HepG2 (cell line): Measurements from ENCODE around the gene UGT1A4. TPM values are rescaled to one million over a fixed set of nuclear protein-coding genes. Genes with fewer than 3 reads are reported as not detected.

Source experiments
- ATAC-seq: fragments of 200-7000 bp; cut with Tn5 transposase; 3 replicates; pipeline ENCODE4 v1.9.1; 2020; ENCODE audit warnings: mild to moderate bottlenecking, moderate library complexity
- BruUV-seq: library from RNA; stranded (reverse); fragments of 400-500 nt; replicated peaks from 2 replicates; lab custom pipeline; 2021; lab: Mats Ljungman, UMichigan
- CTCF ChIA-PET: fragments of 300-600 bp; formaldehyde crosslinking; extraction: SDS; loops from one replicate; lab custom pipeline; 2021; ENCODE audit warnings: low total read pairs, inconsistent platforms, low intra/inter-chr PET ratio; lab: Yijun Ruan, JAX
- POLR2A ChIA-PET: fragments of 350-600 bp; sonication (Branson Sonifier 250); formaldehyde crosslinking; loops from one replicate; lab custom pipeline; 2020; ENCODE audit warnings: antibody characterized with exemption, inconsistent platforms; lab: Yijun Ruan, JAX
- DNase-seq: peaks from one replicate; pipeline ENCODE4 v3.0.0-alpha.2; 2015; ENCODE audit warnings: low spot score
- FAIRE-seq: peaks from 3 replicates; lab custom pipeline; 2011; peaks lifted over from hg19 to GRCh38; lab: Jason Lieb, UNC
- H2AFZ ChIP-seq: one replicate; pipeline ENCODE4 v1.6.1; 2011; ENCODE audit warnings: low read length, inconsistent platforms
- H3K27ac ChIP-seq: fragments of 300-600 bp; 3 replicates; pipeline ENCODE4 v1.8.0; 2011; ENCODE audit warnings: mixed run types, mild to moderate bottlenecking, mixed read lengths, low read length, inconsistent platforms; ENCODE audit not compliant: insufficient read depth; ENCODE audit errors: extremely low read length
- H3K27me3 ChIP-seq, 2 experiments: fragments of 200-600 bp in 1 of 2; 2 replicates in 1 of 2; 3 replicates in 1 of 2; pipeline versions ENCODE4 v1.6.0 to v1.8.0; 2011; ENCODE audit warnings: low read length in 2 of 2, mild to moderate bottlenecking in 2 of 2, moderate library complexity in 2 of 2, inconsistent platforms in 1 of 2; ENCODE audit not compliant: insufficient read depth in 2 of 2, control insufficient read depth in 1 of 2
- H3K36me3 ChIP-seq, 2 experiments: fragments of 200-600 bp in 1 of 2; replicated peaks in 1 of 2; 2 replicates in 1 of 2; 3 replicates in 1 of 2; pipeline versions ENCODE4 v1.5.1 to v1.8.0; 2011; ENCODE audit warnings: low read length in 2 of 2, inconsistent platforms in 1 of 2; ENCODE audit not compliant: insufficient read depth in 2 of 2, control insufficient read depth in 1 of 2
- H3K4me1 ChIP-seq: 2 replicates; pipeline ENCODE4 v1.5.1; 2012; ENCODE audit warnings: low read length, inconsistent platforms; ENCODE audit not compliant: insufficient read depth
- H3K4me2 ChIP-seq: 2 replicates; pipeline ENCODE4 v1.6.0; 2011; ENCODE audit warnings: low read depth, low read length, inconsistent platforms
- H3K4me3 ChIP-seq, 3 experiments: fragments of 200-600 bp in 1 of 3; sonication (generic), shearing (Covaris generic) in 1 of 3; replicated peaks in 1 of 3; 2 replicates each; pipeline ENCODE4 v1.5.1; 2011 to 2016; ENCODE audit warnings: low read length in 3 of 3, inconsistent platforms in 2 of 3, low read depth in 2 of 3, mild to moderate bottlenecking in 2 of 3, control low read depth in 1 of 3, mixed read lengths in 1 of 3; ENCODE audit not compliant: insufficient read depth in 1 of 3
- H3K79me2 ChIP-seq: one replicate; pipeline ENCODE4 v1.6.1; 2011; ENCODE audit warnings: low read length, inconsistent platforms; ENCODE audit not compliant: insufficient read depth
- H3K9ac ChIP-seq: 2 replicates; pipeline ENCODE4 v1.6.0; 2011; ENCODE audit warnings: mild to moderate bottlenecking, low read depth, low read length, inconsistent platforms; ENCODE audit not compliant: insufficient read depth
- H3K9me3 ChIP-seq: 2 replicates; pipeline ENCODE4 v1.5.1; 2012; ENCODE audit warnings: mild to moderate bottlenecking, low read length
- H4K20me1 ChIP-seq: 2 replicates; pipeline ENCODE4 v1.6.0; 2011; ENCODE audit warnings: inconsistent platforms, mild to moderate bottlenecking, low read length, moderate library complexity; ENCODE audit not compliant: insufficient read depth
- IKZF1 ChIP-seq: fragments of 450-650 bp; IDR thresholded peaks from 2 replicates; pipeline ENCODE4 v1.7.1; 2016
- MEF2D ChIP-seq: sonication (generic); formaldehyde crosslinking; IDR thresholded peaks from 2 replicates; pipeline ENCODE4 v1.5.1; 2020; ENCODE audit warnings: mild to moderate bottlenecking, missing genetic modification reagents
- MEIS2 ChIP-seq: sonication (generic); formaldehyde crosslinking; IDR thresholded peaks from 2 replicates; pipeline ENCODE4 v1.9.0; 2021; ENCODE audit warnings: mild to moderate bottlenecking, missing genetic modification reagents
- MTA1 ChIP-seq: sonication (generic); formaldehyde crosslinking; IDR thresholded peaks from 2 replicates; pipeline ENCODE4 v1.4.0; 2020; ENCODE audit warnings: missing genetic modification reagents, mild to moderate bottlenecking, borderline replicate concordance
- PHB2 ChIP-seq: fragments of 450-650 bp; IDR thresholded peaks from 2 replicates; pipeline ENCODE4 v1.6.1; 2018; ENCODE audit not compliant: partially characterized antibody
- RFX5 ChIP-seq: IDR thresholded peaks from 2 replicates; pipeline ENCODE4 v1.6.1; 2011; ENCODE audit warnings: low read depth, low read length, improper control_type of control experiment
- SYNCRIP ChIP-seq: fragments of 200-400 bp; formaldehyde crosslinking; IDR thresholded peaks from 2 replicates; pipeline ENCODE4 v1.6.1; 2018; ENCODE audit warnings: mild to moderate bottlenecking, low read depth, low read length; ENCODE audit not compliant: insufficient read depth
- ZNF430 ChIP-seq: sonication (generic); formaldehyde crosslinking; IDR thresholded peaks from 2 replicates; pipeline ENCODE4 v1.9.0; 2021; ENCODE audit warnings: mild to moderate bottlenecking, missing genetic modification reagents
- ZNF510 ChIP-seq: sonication (generic); formaldehyde crosslinking; IDR thresholded peaks from 2 replicates; pipeline ENCODE4 v1.4.0; 2020; ENCODE audit warnings: low read depth, mild to moderate bottlenecking, missing genetic modification reagents
- ZNF713 ChIP-seq: sonication (generic); formaldehyde crosslinking; IDR thresholded peaks from 2 replicates; pipeline ENCODE4 v1.4.0; 2020; ENCODE audit warnings: mild to moderate bottlenecking, missing genetic modification reagents
- ZNF782 ChIP-seq: sonication (generic); formaldehyde crosslinking; IDR thresholded peaks from 2 replicates; pipeline ENCODE4 v1.4.0; 2020; ENCODE audit warnings: missing genetic modification reagents, mild to moderate bottlenecking, borderline replicate concordance
- ZSCAN31 ChIP-seq: sonication (generic); formaldehyde crosslinking; IDR thresholded peaks from 2 replicates; pipeline ENCODE4 v1.5.0; 2020; ENCODE audit warnings: low read depth, mild to moderate bottlenecking, missing genetic modification reagents
- WGBS: methylation state at CpG from one replicate; pipeline ENCODE4 v1.1.6; 2017; ENCODE audit warnings: low lambda C conversion rate; 5-methylcytosine and 5-hydroxymethylcytosine counted together
- in situ Hi-C: cut with HindIII; loops from 2 replicates; pipeline ENCODE4 v1.10.0; 2017; ENCODE audit warnings: low pct_unique_long_range_greater_than_20kb; ENCODE audit not compliant: extremely low pct_ligation_motif_present
- intact Hi-C: fragments of 100-400 bp; cut with micrococcal nuclease; formaldehyde crosslinking; loops from one replicate; pipeline ENCODE4 v1.10.0; 2022; ENCODE audit not compliant: unreplicated experiment
- polyA plus RNA-seq, 8 experiments: library from polyadenylated mRNA; depleted of rRNA in 3 of 8; stranded (reverse) in 7 of 8; unstranded in 1 of 8; fragments of >200 nt; fragmentation: Illumina TruSeq in 4 of 8; extraction: Trizol in 4 of 8; gene quantifications; 2 replicates each; pipeline versions ENCODE4 v1.2.1 to v1.2.3, GENCODE V29; 2011 to 2016; ENCODE audit warnings: low read depth in 4 of 8, missing spikeins in 1 of 8, mixed read lengths in 1 of 8; ENCODE audit not compliant: insufficient read depth in 1 of 8
- total RNA-seq, 5 experiments: library from RNA; depleted of rRNA; stranded (reverse); fragments of >200 nt; fragmentation: Illumina TruSeq; extraction: Trizol; gene quantifications; 2 replicates each; pipeline ENCODE4 v1.2.3, GENCODE V29; 2016; ENCODE audit warnings: low read depth in 1 of 5
- TF ChIP-seq, protein P1 (sequence below): sonication (generic); formaldehyde crosslinking; conservative IDR thresholded peaks from 2 replicates; pipeline ENCODE4 v1.5.0; 2020; ENCODE audit warnings: missing genetic modification reagents
- TF ChIP-seq, protein P2 (sequence below): sonication (generic); formaldehyde crosslinking; IDR thresholded peaks from 2 replicates; pipeline ENCODE4 v1.5.1; 2020; ENCODE audit warnings: missing genetic modification reagents, mild to moderate bottlenecking, borderline replicate concordance
- TF ChIP-seq, protein P3 (sequence below): sonication (generic); formaldehyde crosslinking; IDR thresholded peaks from 2 replicates; pipeline ENCODE4 v1.4.0; 2020; ENCODE audit warnings: missing genetic modification reagents

UGT1A4 gene
- total and polyA plus RNA-seq, 2 of the 13 experiments (the other 11 are each of a cell fraction or from before 2014, with no cell fraction given) = not detected

DNA sequence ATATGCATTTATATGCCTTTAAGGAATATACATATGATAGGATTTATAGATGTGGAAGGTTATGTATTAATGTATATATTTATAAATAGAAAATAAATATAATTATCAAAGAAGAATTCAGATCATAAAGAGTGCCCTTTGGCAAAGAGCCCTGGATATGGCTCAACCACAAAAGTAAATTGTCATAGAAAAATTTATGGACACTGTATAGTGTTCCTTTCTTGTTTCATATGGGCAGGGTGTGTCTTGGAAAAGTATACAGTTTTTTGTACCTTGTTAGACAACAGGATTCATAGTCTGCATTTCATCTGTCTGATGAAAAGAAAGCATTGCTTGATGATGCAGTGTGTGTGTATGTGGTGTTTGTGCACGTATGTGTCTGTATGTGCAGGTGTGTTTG lies 33.9 kb upstream of the UGT1A4 start:
- no peaks in the 10 kb centered on the region for H4K20me1 ChIP-seq
- H3K4me1 ChIP-seq = no peaks in the 10 kb centered on the region
- in situ Hi-C loops (no loop called here), intact Hi-C loops (no loop called here)
- H3K4me3 ChIP-seq = no peak overlapping the region
- H3K27me3 ChIP-seq = no peaks in the 10 kb centered on the region
- CTCF ChIA-PET = no interaction called here
- DNase-seq (no peak), FAIRE-seq (no peak), ATAC-seq (no peak)
- BruUV-seq = no TSS peak
- no peak overlapping the region for H3K4me2 ChIP-seq
- H3K27ac ChIP-seq = no peak overlapping the region
- no peaks in the 10 kb centered on the region for H3K79me2 ChIP-seq
- no peak for TF ChIP-seq PHB2
- no peak for TF ChIP-seq MTA1 (CRISPR knock-in tag)
- TF ChIP-seq RFX5 = no peak
- no peak for TF ChIP-seq SYNCRIP
- TF ChIP-seq, protein P1, sequence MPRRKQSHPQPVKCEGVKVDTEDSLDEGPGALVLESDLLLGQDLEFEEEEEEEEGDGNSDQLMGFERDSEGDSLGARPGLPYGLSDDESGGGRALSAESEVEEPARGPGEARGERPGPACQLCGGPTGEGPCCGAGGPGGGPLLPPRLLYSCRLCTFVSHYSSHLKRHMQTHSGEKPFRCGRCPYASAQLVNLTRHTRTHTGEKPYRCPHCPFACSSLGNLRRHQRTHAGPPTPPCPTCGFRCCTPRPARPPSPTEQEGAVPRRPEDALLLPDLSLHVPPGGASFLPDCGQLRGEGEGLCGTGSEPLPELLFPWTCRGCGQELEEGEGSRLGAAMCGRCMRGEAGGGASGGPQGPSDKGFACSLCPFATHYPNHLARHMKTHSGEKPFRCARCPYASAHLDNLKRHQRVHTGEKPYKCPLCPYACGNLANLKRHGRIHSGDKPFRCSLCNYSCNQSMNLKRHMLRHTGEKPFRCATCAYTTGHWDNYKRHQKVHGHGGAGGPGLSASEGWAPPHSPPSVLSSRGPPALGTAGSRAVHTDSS (CRISPR knock-in tag) = no peak
- TF ChIP-seq ZNF510 = no peak
- no peak for TF ChIP-seq IKZF1
- TF ChIP-seq, protein P2, sequence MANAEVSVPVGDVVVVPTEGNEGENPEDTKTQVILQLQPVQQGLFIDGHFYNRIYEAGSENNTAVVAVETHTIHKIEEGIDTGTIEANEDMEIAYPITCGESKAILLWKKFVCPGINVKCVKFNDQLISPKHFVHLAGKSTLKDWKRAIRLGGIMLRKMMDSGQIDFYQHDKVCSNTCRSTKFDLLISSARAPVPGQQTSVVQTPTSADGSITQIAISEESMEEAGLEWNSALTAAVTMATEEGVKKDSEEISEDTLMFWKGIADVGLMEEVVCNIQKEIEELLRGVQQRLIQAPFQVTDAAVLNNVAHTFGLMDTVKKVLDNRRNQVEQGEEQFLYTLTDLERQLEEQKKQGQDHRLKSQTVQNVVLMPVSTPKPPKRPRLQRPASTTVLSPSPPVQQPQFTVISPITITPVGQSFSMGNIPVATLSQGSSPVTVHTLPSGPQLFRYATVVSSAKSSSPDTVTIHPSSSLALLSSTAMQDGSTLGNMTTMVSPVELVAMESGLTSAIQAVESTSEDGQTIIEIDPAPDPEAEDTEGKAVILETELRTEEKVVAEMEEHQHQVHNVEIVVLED (CRISPR knock-in tag) = no peak
- TF ChIP-seq, protein P3, sequence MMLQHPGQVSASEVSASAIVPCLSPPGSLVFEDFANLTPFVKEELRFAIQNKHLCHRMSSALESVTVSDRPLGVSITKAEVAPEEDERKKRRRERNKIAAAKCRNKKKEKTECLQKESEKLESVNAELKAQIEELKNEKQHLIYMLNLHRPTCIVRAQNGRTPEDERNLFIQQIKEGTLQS = no peak
- no peak for TF ChIP-seq MEF2D (CRISPR knock-in tag)
- no peak for TF ChIP-seq ZNF713 (CRISPR knock-in tag)
- TF ChIP-seq ZNF430 (CRISPR knock-in tag) = no peak
- TF ChIP-seq ZSCAN31 (CRISPR knock-in tag) = no peak
- no peak for TF ChIP-seq MEIS2 (CRISPR knock-in tag)
- no peak for TF ChIP-seq ZNF782 (CRISPR knock-in tag)
- no peak overlapping the region for H3K9ac ChIP-seq
- no peaks in the 10 kb centered on the region for H3K36me3 ChIP-seq
- H3K9me3 ChIP-seq = no peaks in the 10 kb centered on the region
- no peak overlapping the region for H2AFZ ChIP-seq
- whole genome bisulfite sequencing = 50% methylated on average over 1 of the region's 1 CpG
- POLR2A ChIA-PET = no interaction called here
